ENCODE results near the gene OTOF.

Gene OTOF

GRCh38 chr2:26455670-26456439, 22.1 kb downstream of the OTOF start:
- no peak overlapping the region for H3K27ac ChIP-seq
- DNase-seq (ENCODE audit: low read depth, low spot score) = no peak

GRCh38 chr2:26455037-26455669, 22.8 kb downstream of the OTOF start:
- H3K27ac ChIP-seq = no peak overlapping the region
- no peak for DNase-seq (ENCODE audit: low read depth, low spot score)

- no peak overlapping the region for H3K27ac ChIP-seq
- DNase-seq (ENCODE audit: low read depth, low spot score) = no peak
Measured at GRCh38 chr2:26454561-26455001, 23.3 kb downstream of the OTOF start.

GRCh38 chr2:26453421-26454329, 24.2 kb downstream of the OTOF start:
- H3K27ac ChIP-seq = no peak overlapping the region
- DNase-seq (ENCODE audit: low read depth, low spot score) = no peak

GRCh38 chr2:26451700-26452099, 26.2 kb downstream of the OTOF start:
- no peak overlapping the region for H3K27ac ChIP-seq
- DNase-seq (ENCODE audit: low read depth, low spot score) = no peak

- H3K27ac ChIP-seq = no peak overlapping the region
- no peak for DNase-seq (ENCODE audit: low read depth, low spot score)
Measured at GRCh38 chr2:26450031-26450635, 27.8 kb downstream of the OTOF start.

GRCh38 chr2:26449278-26450030, 28.5 kb downstream of the OTOF start:
- H3K27ac ChIP-seq = no peak overlapping the region
- DNase-seq (ENCODE audit: low read depth, low spot score) = no peak

- H3K27ac ChIP-seq = no peak overlapping the region
- DNase-seq (ENCODE audit: low read depth, low spot score) = no peak
Measured at GRCh38 chr2:26448651-26449050, 29.3 kb downstream of the OTOF start.

- no peak for DNase-seq (ENCODE audit: low read depth, low spot score)
- no peak overlapping the region for H3K27ac ChIP-seq
Measured at GRCh38 chr2:26444236-26444635, 33.7 kb downstream of the OTOF start.

- DNase-seq (ENCODE audit: low read depth, low spot score) = no peak
- H3K27ac ChIP-seq = no peak overlapping the region
Measured at GRCh38 chr2:26442707-26443106, 35.2 kb downstream of the OTOF start.

GRCh38 chr2:26442301-26442700, 35.6 kb downstream of the OTOF start:
- no peak overlapping the region for H3K27ac ChIP-seq
- no peak for DNase-seq (ENCODE audit: low read depth, low spot score)

- DNase-seq (ENCODE audit: low read depth, low spot score) = no peak
- no peak overlapping the region for H3K27ac ChIP-seq
Measured at GRCh38 chr2:26438926-26439325, 39.0 kb downstream of the OTOF start.

- no peak for DNase-seq (ENCODE audit: low read depth, low spot score)
- H3K27ac ChIP-seq = no peak overlapping the region
Measured at GRCh38 chr2:26438526-26438925, 39.4 kb downstream of the OTOF start.

- no peak overlapping the region for H3K27ac ChIP-seq
- DNase-seq (ENCODE audit: low read depth, low spot score) = no peak
Measured at GRCh38 chr2:26435106-26435505, 42.8 kb downstream of the OTOF start.

- no peak overlapping the region for H3K27ac ChIP-seq
- no peak for DNase-seq (ENCODE audit: low read depth, low spot score)
Measured at GRCh38 chr2:26432859-26433258, 45.1 kb downstream of the OTOF start.

GRCh38 chr2:26432363-26432762, 45.6 kb downstream of the OTOF start:
- DNase-seq (ENCODE audit: low read depth, low spot score) = no peak
- H3K27ac ChIP-seq = no peak overlapping the region

GRCh38 chr2:26430826-26431225, 47.1 kb downstream of the OTOF start:
- H3K27ac ChIP-seq = no peak overlapping the region
- DNase-seq (ENCODE audit: low read depth, low spot score) = no peak

- DNase-seq (ENCODE audit: low read depth, low spot score) = no peak
- no peak overlapping the region for H3K27ac ChIP-seq
Measured at GRCh38 chr2:26429779-26430578, 47.9 kb downstream of the OTOF start.

GRCh38 chr2:26428846-26429245, 49.1 kb downstream of the OTOF start:
- no peak for DNase-seq (ENCODE audit: low read depth, low spot score)
- H3K27ac ChIP-seq = no peak overlapping the region
